Measurements from ENCODE around the gene C11orf16. TPM values are rescaled to one million over a fixed set of nuclear protein-coding genes. Genes with fewer than 3 reads are reported as not detected.

C11orf16 gene
- total and polyA plus RNA-seq, 2 donors (not counting 3 experiments of a cell fraction or from before 2014, with no cell fraction given) = not detected

GRCh38 chr11:8930456-8931175 lies 2.1 kb downstream of the C11orf16 start:
- Histone ChIP-seq H3K4me2 (ENCODE audit: insufficient read depth, low read length) (no peak overlapping the region), H3K36me3 (ENCODE audit: control insufficient read depth in 2 of 2, extremely low read depth in 1 of 2, insufficient read depth in 2 of 2, low read length in 2 of 2) (no peaks in the 10 kb centered on the region), H4K20me1 (replicated peaks; ENCODE audit: control insufficient read depth, extremely low read depth, insufficient read depth, low read length) (no peaks in the 10 kb centered on the region), H3K27me3 (ENCODE audit: control insufficient read depth in 2 of 2, insufficient read depth in 2 of 2, low read length in 2 of 2) (no peaks in the 10 kb centered on the region), H3K4me3 (replicated peaks in 1 of 3; ENCODE audit: insufficient read depth in 1 of 3, low read depth in 1 of 3, low read length in 3 of 3) (no peak overlapping the region), H3K9ac (replicated peaks; ENCODE audit: extremely low read depth, insufficient read depth, low read length) (no peak overlapping the region), H3K79me2 (ENCODE audit: control insufficient read depth, insufficient read depth, low read length) (no peaks in the 10 kb centered on the region), H3K9me1 (replicated peaks; ENCODE audit: control insufficient read depth, extremely low read depth, insufficient read depth, low read length) (no peaks in the 10 kb centered on the region), H3K4me1 (ENCODE audit: control insufficient read depth, extremely low read depth, insufficient read depth, low read length) (peaks cover 7% of the 10 kb centered on the region), H3K9me3 (replicated peaks; ENCODE audit: control insufficient read depth, insufficient read depth, low read length) (no peaks in the 10 kb centered on the region), H2AFZ (ENCODE audit: low read depth, low read length) (no peak overlapping the region), H3K27ac (ENCODE audit: insufficient read depth, low read depth, low read length) (no peak overlapping the region)
- ChIA-PET POLR2A (interaction anchor here (0.9 kb wide), 1 partner anchor 518 kb away, joined by 3 read pairs; no protein-coding TSS in a partner anchor), CTCF (interaction anchor here (1.1 to 3.9 kb wide), 2 partner anchors 15 to 29 kb away, joined by 3 to 21 read pairs; no protein-coding TSS in a partner anchor)
- dilution Hi-C loops (cut with MboI; ENCODE audit: extremely low pct_ligation_motif_present, low sequenced_read_pairs) = no loop called here
- BruUV-seq (replicated peaks) = no TSS peak
- DNase-seq (ENCODE audit: low read depth, low spot score) = no peak
- no peak for TF ChIP-seq POLR2A (IDR thresholded peaks at IDR 0.05; ENCODE audit: low read depth, low read length)
- TF ChIP-seq, protein P1, sequence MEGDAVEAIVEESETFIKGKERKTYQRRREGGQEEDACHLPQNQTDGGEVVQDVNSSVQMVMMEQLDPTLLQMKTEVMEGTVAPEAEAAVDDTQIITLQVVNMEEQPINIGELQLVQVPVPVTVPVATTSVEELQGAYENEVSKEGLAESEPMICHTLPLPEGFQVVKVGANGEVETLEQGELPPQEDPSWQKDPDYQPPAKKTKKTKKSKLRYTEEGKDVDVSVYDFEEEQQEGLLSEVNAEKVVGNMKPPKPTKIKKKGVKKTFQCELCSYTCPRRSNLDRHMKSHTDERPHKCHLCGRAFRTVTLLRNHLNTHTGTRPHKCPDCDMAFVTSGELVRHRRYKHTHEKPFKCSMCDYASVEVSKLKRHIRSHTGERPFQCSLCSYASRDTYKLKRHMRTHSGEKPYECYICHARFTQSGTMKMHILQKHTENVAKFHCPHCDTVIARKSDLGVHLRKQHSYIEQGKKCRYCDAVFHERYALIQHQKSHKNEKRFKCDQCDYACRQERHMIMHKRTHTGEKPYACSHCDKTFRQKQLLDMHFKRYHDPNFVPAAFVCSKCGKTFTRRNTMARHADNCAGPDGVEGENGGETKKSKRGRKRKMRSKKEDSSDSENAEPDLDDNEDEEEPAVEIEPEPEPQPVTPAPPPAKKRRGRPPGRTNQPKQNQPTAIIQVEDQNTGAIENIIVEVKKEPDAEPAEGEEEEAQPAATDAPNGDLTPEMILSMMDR (IDR thresholded peaks at IDR 0.05; ENCODE audit: extremely low read depth in 1 of 2, insufficient read depth in 1 of 2, low read depth in 1 of 2, low read length in 2 of 2) = no peak
- no peak for TF ChIP-seq POLR2AphosphoS5 (IDR thresholded peaks at IDR 0.05; ENCODE audit: insufficient read depth, low read depth, low read length)
- no peak for TF ChIP-seq GATA2 (IDR thresholded peaks at IDR 0.05; ENCODE audit: insufficient read depth, insufficient read length, low read depth, low read length)
- no peak for TF ChIP-seq MYC (IDR thresholded peaks at IDR 0.05; ENCODE audit: low read depth, low read length)
- no peak for TF ChIP-seq JUN (IDR thresholded peaks at IDR 0.05; ENCODE audit: borderline replicate concordance, insufficient read depth, insufficient read length, low read depth)
- TF ChIP-seq EZH2 (IDR thresholded peaks at IDR 0.05; ENCODE audit: borderline replicate concordance, low read depth, low read length, severe bottlenecking) = no peak
- no peak for TF ChIP-seq FOS (IDR thresholded peaks at IDR 0.05; ENCODE audit: borderline replicate concordance, insufficient read depth, low read length)
- TF ChIP-seq MAX (IDR thresholded peaks at IDR 0.05; ENCODE audit: insufficient read depth, insufficient read length) = no peak
- FAIRE-seq = no peak
- intact Hi-C loops (cut with micrococcal nuclease) = no loop called here
